Left ventricle myocardium inferior (tissue), 1 donor: ENCODE measurements around the gene ODAPH. TPM values are rescaled to one million over a fixed set of nuclear protein-coding genes. Genes with fewer than 3 reads are reported as not detected.
"Not testable (repeated sequence)": the region's sequence is repeated elsewhere in the genome, so short reads cannot be mapped to it uniquely, and the experiment has no call there.

Experiments
- DNase-seq: peaks from one replicate; pipeline ENCODE4 v3.0.0-alpha.2; 2020
- H3K27ac ChIP-seq: fragments of 200-600 bp; replicated peaks from 2 replicates; pipeline ENCODE4 v1.8.0; 2021
- H3K27me3 ChIP-seq: fragments of 200-600 bp; 2 replicates; pipeline ENCODE4 v1.8.0; 2021; ENCODE audit warnings: low read depth
- H3K36me3 ChIP-seq: fragments of 200-600 bp; 2 replicates; pipeline ENCODE4 v1.8.0; 2021
- H3K4me1 ChIP-seq: fragments of 200-600 bp; 2 replicates; pipeline ENCODE4 v1.8.0; 2021
- H3K4me3 ChIP-seq: fragments of 200-600 bp; 2 replicates; pipeline ENCODE4 v1.8.0; 2021; ENCODE audit warnings: mild to moderate bottlenecking, moderate library complexity
- H3K9me3 ChIP-seq: fragments of 200-600 bp; replicated peaks from 2 replicates; pipeline ENCODE4 v1.8.0; 2021
- intact Hi-C: fragments of 100-400 bp; cut with micrococcal nuclease; formaldehyde crosslinking; loops from one replicate; pipeline ENCODE4 v1.11.0; 2022
- total RNA-seq: library from RNA; stranded (reverse); fragmentation: NEBNext Ultra II Directional; extraction: Animal tissue kit (Norgen Biotek cat#: 25700); gene quantifications from one replicate; pipeline ENCODE4 v1.2.1, GENCODE V29; 2021
- TF ChIP-seq, protein P1 (sequence below): fragments of 200-600 bp; IDR thresholded peaks from 2 replicates; pipeline ENCODE4 v1.8.0; 2021; ENCODE audit warnings: antibody characterized with exemption, mild to moderate bottlenecking, borderline replicate concordance
- donor health status: DM: no; HTN: yes; CAD: no; lungs with severe emphysema.

ODAPH gene
- total RNA-seq, 1 donor from 2014 or later, result not detected

DNA sequence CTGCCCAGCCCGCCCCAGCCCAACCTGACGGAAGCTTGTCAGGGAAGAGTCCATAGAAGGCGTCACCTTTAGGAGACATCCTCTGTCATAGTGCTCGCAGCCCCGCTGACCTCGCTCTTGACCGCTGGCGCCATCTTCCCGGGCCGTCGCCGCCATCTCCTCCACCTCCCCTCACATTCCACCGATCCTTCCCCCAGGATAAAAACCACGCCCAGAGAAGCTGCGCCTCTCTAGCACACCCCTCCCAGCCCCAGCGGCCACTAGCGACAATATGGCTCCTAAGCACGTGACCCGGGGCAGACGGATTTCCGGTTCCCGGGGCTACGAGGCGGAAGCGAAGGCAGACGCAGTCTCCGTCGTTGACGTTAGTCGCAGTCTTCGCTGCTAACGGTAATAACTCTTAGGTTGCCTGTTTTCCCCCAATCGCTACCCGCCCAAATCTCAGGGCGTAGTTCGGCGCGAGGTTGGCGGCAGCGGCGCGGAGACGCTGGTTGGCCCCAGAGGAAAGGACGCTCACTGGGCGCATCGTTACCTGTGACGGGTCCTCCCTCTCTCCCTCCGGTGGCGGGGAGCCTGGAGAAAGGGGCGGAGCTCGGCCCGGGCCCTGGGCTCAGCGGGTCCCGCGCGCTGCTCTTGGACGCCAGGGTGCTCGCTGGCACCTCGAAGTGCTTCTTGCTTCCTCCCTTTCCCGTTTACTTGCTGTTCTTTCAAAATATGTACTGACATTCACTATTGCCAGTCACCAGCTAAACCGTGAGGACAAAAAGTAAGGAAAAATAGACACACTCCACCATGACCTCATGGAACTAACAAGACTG lies 41.5 kb upstream of the ODAPH start, which contains the start of the genes RCHY1 and THAP6:
RCHY1 (minus strand) TSS at position 273 of the 818 bp plus-strand sequence; CDS start at position 156, 117 bp downstream.
THAP6 (plus strand) TSS at position 343 of the 818 bp plus-strand sequence. CDS start 980 bp downstream, outside the sequence.
- H3K4me3 ChIP-seq, result peak within 1 kb of the TSS; percentile 89
- peaks cover 69% of the 10 kb centered on the region for H3K4me1 ChIP-seq
- intact Hi-C loops, result no loop called here
- H3K36me3 ChIP-seq, result peaks cover 23% of the 10 kb centered on the region
- H3K27me3 ChIP-seq, result no peaks in the 10 kb centered on the region
- H3K27ac ChIP-seq, result peak within 1 kb of the TSS; percentile 97
- TF ChIP-seq, protein P1, sequence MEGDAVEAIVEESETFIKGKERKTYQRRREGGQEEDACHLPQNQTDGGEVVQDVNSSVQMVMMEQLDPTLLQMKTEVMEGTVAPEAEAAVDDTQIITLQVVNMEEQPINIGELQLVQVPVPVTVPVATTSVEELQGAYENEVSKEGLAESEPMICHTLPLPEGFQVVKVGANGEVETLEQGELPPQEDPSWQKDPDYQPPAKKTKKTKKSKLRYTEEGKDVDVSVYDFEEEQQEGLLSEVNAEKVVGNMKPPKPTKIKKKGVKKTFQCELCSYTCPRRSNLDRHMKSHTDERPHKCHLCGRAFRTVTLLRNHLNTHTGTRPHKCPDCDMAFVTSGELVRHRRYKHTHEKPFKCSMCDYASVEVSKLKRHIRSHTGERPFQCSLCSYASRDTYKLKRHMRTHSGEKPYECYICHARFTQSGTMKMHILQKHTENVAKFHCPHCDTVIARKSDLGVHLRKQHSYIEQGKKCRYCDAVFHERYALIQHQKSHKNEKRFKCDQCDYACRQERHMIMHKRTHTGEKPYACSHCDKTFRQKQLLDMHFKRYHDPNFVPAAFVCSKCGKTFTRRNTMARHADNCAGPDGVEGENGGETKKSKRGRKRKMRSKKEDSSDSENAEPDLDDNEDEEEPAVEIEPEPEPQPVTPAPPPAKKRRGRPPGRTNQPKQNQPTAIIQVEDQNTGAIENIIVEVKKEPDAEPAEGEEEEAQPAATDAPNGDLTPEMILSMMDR, result no peak
- peak; percentile 95 for DNase-seq
- H3K9me3 ChIP-seq, result no peaks in the 10 kb centered on the region

- Histone ChIP-seq H3K4me3 (peak overlapping the region; percentile 89), H3K4me1 (peaks cover 62% of the 10 kb centered on the region), H3K9me3 (no peaks in the 10 kb centered on the region), H3K27me3 (no peaks in the 10 kb centered on the region), H3K36me3 (peaks cover 23% of the 10 kb centered on the region), H3K27ac (peak overlapping the region; percentile 97)
- TF ChIP-seq, protein P1, result no peak
- intact Hi-C loops, result no loop called here
- no peak for DNase-seq
Observed at GRCh38 chr4:75514949-75515612, 40.8 kb upstream of the ODAPH start.

DNA sequence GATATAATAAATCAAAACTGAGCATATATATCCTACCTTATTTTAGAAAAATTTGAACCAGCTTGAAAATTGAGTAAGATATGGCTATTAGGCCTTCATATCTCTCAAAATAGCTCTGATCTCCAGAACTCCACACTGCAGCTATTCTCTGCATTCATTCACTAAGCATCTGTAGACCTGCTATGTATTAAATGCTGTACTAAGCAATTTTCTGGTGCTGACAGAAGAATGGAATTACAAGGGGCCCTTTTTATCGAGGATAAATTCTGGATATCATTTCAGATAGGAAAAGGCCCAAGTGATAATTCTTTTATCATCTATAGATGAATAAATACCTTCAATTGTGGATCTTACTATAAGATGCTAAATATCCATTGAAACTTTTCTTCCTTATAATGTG lies 39.7 kb upstream of the ODAPH start:
- no peaks in the 10 kb centered on the region for H3K9me3 ChIP-seq
- no peak overlapping the region for H3K4me3 ChIP-seq
- H3K36me3 ChIP-seq, result peaks cover 23% of the 10 kb centered on the region
- H3K27ac ChIP-seq, result no peak overlapping the region
- TF ChIP-seq, protein P1, result no peak
- peaks cover 51% of the 10 kb centered on the region for H3K4me1 ChIP-seq
- no peak for DNase-seq
- no peaks in the 10 kb centered on the region for H3K27me3 ChIP-seq
- intact Hi-C loops, result no loop called here

- DNase-seq, H3K4me3 ChIP-seq, H3K9me3 ChIP-seq, H3K27me3 ChIP-seq, H3K27ac ChIP-seq, intact Hi-C loops: not testable (repeated sequence)
- peaks cover 40% of the 10 kb centered on the region for H3K36me3 ChIP-seq
- H3K4me1 ChIP-seq, result peaks cover 21% of the 10 kb centered on the region
Observed at GRCh38 chr4:75519452-75519851, 36.4 kb upstream of the ODAPH start.

DNA sequence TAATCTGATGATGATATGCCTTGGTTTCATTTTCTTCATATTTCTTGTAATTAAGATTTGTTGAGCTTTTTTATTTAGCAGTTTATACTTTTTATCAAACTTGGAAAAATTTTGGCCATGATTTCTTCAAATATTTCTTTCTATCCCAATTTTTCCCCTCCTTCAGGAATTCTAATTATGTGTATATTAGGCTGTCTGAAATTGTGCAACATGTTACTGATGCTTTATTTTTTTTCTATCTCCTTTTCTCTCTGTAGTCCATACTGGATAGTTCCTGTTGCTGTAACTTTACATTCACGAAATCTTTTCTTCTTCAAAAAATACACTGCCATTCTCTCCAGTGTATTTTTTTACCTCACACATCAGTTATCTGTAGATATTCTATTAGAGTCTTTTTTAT lies 30.8 kb upstream of the ODAPH start:
- no peak overlapping the region for H3K4me3 ChIP-seq
- no peaks in the 10 kb centered on the region for H3K4me1 ChIP-seq
- no peak for DNase-seq
- H3K36me3 ChIP-seq, result peaks cover 70% of the 10 kb centered on the region
- intact Hi-C loops, result loop anchor here (10.0 kb wide), 1 partner anchor 50 kb away; no protein-coding TSS in a partner anchor
- H3K27ac ChIP-seq, result no peak overlapping the region
- TF ChIP-seq, protein P1, result no peak
- H3K27me3 ChIP-seq, result no peaks in the 10 kb centered on the region
- H3K9me3 ChIP-seq, result no peaks in the 10 kb centered on the region

DNA sequence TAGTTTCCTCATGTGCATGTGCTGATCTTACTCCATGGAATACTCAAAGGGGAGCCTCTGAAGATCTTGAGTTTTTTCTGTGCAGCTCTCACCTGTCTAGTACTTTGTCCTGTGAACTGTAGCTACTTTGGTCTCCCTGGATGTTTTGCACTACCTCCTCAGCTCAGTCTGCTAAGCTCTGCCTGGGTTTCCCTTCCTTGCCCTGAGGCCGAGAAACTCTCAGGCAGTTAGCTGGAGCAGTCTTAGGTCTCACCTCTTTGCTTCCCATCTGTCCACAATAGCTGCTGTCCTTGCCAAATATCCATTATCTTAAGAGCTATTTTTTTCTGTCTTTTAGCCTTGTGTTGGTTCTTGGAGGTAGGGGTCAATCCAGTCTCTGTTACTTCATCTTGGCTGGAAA lies 30.0 kb upstream of the ODAPH start:
- peaks cover 3% of the 10 kb centered on the region for H3K4me1 ChIP-seq
- DNase-seq, result no peak
- H3K36me3 ChIP-seq, result peaks cover 78% of the 10 kb centered on the region
- no peak overlapping the region for H3K4me3 ChIP-seq
- no peaks in the 10 kb centered on the region for H3K9me3 ChIP-seq
- H3K27ac ChIP-seq, result no peak overlapping the region
- H3K27me3 ChIP-seq, result no peaks in the 10 kb centered on the region
- intact Hi-C loops, result loop anchor here (10.0 kb wide), 1 partner anchor 51 kb away; no protein-coding TSS in a partner anchor
- TF ChIP-seq, protein P1, result no peak
